Measurements from ENCODE around the gene DDI2. TPM values are rescaled to one million over a fixed set of nuclear protein-coding genes. Genes with fewer than 3 reads are reported as not detected.

DDI2 gene
- total RNA-seq, 4 donors from 2014 or later = 21.9 to 79.0 (median 38.6) TPM

- Histone ChIP-seq H3K4me1 (no peaks in the 10 kb centered on the region), H3K4me3 (replicated peaks in 1 of 3) (no peak overlapping the region), H3K27ac (no peak overlapping the region), H3K36me3 (peaks cover 48 to 72% of the 10 kb centered on the region in 2 donors), H3K9me3 (no peaks in the 10 kb centered on the region), H3K27me3 (no peaks in the 10 kb centered on the region)
- 92 to 98% methylated on average over 9 of the region's 9 CpGs for WGBS, 2 donors
- intact Hi-C loops (cut with DNase I) = no loop called here
- TF ChIP-seq CTCF (IDR thresholded peaks at IDR 0.05) (no peak), POLR2A (IDR thresholded peaks at IDR 0.05) (no peak)
- no peak for DNase-seq
Measured at GRCh38 chr1:15633756-15634420, 16.6 kb downstream of the DDI2 start.

GRCh38 chr1:15636436-15636835 is 19.2 kb downstream of the DDI2 start:
- DNase-seq = no peak
- Histone ChIP-seq H3K27me3 (no peaks in the 10 kb centered on the region), H3K9me3 (no peaks in the 10 kb centered on the region), H3K36me3 (peaks cover 56 to 67% of the 10 kb centered on the region in 2 donors), H3K27ac (no peak overlapping the region), H3K4me3 (replicated peaks in 1 of 3) (no peak overlapping the region), H3K4me1 (no peaks in the 10 kb centered on the region)
- 96 to 97% methylated on average over 4 of the region's 4 CpGs for WGBS, 2 donors
- TF ChIP-seq CTCF (IDR thresholded peaks at IDR 0.05) = no peak
- TF ChIP-seq POLR2A (IDR thresholded peaks at IDR 0.05) = no peak
- intact Hi-C loops (cut with DNase I) = no loop called here

GRCh38 chr1:15637826-15638225 is 20.6 kb downstream of the DDI2 start:
- intact Hi-C loops (cut with DNase I) = no loop called here
- no peak for TF ChIP-seq POLR2A (IDR thresholded peaks at IDR 0.05)
- TF ChIP-seq CTCF (IDR thresholded peaks at IDR 0.05) = no peak
- no peaks in the 10 kb centered on the region for H3K9me3 ChIP-seq
- WGBS, 2 donors = 89% methylated on average over 4 of the region's 4 CpGs
- no peak overlapping the region for H3K4me3 ChIP-seq (replicated peaks in 1 of 3)
- no peaks in the 10 kb centered on the region for H3K27me3 ChIP-seq
- no peak overlapping the region for H3K27ac ChIP-seq
- DNase-seq = no peak
- no peaks in the 10 kb centered on the region for H3K4me1 ChIP-seq
- H3K36me3 ChIP-seq = peaks cover 55 to 57% of the 10 kb centered on the region in 2 donors

GRCh38 chr1:15639262-15639661 is 22.0 kb downstream of the DDI2 start:
- Histone ChIP-seq H3K27me3 (no peaks in the 10 kb centered on the region), H3K4me1 (no peaks in the 10 kb centered on the region), H3K4me3 (replicated peaks in 1 of 3) (no peak overlapping the region), H3K9me3 (no peaks in the 10 kb centered on the region), H3K36me3 (peaks cover 41 to 43% of the 10 kb centered on the region in 2 donors), H3K27ac (no peak overlapping the region)
- no peak for DNase-seq
- TF ChIP-seq CTCF (IDR thresholded peaks at IDR 0.05) = no peak
- TF ChIP-seq POLR2A (IDR thresholded peaks at IDR 0.05) = no peak
- intact Hi-C loops (cut with DNase I) = no loop called here

GRCh38 chr1:15639931-15640330 is 22.7 kb downstream of the DDI2 start:
- H3K27me3 ChIP-seq = no peaks in the 10 kb centered on the region
- H3K9me3 ChIP-seq = no peaks in the 10 kb centered on the region
- H3K27ac ChIP-seq = no peak overlapping the region
- intact Hi-C loops (cut with DNase I) = no loop called here
- TF ChIP-seq POLR2A (IDR thresholded peaks at IDR 0.05) = no peak
- TF ChIP-seq CTCF (IDR thresholded peaks at IDR 0.05) = no peak
- H3K4me1 ChIP-seq = no peaks in the 10 kb centered on the region
- peaks cover 36 to 37% of the 10 kb centered on the region in 2 donors for H3K36me3 ChIP-seq
- no peak for DNase-seq
- WGBS, 2 donors = 95 to 97% methylated on average over 4 of the region's 4 CpGs
- no peak overlapping the region for H3K4me3 ChIP-seq (replicated peaks in 1 of 3)
